GM18873 (cell line): ENCODE data around the gene LRRC56.

Experiments
- ATAC-seq: cut with Tn5 transposase; IDR thresholded peaks from one replicate; pipeline ENCODE4 v1.9.1; 2021; ENCODE audit warnings: mild to moderate bottlenecking, moderate library complexity, moderate number of reproducible peaks; ENCODE audit not compliant: unreplicated experiment, low FRiP score

The LRRC56 gene

GRCh38 chr11:537622-538430 lies 499 bp downstream of the LRRC56 start:
- ATAC-seq, result no peak

DNA sequence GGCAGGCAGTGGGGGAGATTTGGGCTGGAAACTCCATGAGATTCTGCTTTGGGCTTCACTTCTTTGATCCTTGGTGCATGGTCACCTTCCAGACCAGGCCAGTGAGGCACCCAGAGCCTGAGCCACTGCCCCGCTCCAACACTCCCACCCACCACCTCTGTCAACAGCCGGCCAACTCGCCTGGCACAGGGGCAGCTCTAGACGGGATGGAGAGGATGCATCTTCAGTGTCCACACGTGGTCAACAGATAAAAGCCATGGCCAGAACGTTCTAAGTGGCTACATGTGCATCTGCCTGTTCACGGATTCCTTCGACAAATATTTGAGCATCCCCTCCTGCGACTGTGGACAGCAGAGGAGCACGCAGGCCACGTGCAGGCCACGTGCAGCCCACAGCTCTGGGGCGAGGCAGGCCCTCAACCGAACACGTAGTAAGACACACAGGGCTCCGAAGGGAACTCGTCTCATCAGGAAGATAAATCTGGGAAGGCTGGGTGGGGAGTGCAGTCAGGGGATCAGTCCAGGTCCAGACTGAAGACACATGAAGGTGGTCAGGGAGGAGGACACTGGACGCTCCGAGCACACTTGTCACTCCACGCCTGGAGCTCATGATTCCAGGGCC lies 1.2 kb downstream of the LRRC56 start:
- no peak for ATAC-seq

DNA sequence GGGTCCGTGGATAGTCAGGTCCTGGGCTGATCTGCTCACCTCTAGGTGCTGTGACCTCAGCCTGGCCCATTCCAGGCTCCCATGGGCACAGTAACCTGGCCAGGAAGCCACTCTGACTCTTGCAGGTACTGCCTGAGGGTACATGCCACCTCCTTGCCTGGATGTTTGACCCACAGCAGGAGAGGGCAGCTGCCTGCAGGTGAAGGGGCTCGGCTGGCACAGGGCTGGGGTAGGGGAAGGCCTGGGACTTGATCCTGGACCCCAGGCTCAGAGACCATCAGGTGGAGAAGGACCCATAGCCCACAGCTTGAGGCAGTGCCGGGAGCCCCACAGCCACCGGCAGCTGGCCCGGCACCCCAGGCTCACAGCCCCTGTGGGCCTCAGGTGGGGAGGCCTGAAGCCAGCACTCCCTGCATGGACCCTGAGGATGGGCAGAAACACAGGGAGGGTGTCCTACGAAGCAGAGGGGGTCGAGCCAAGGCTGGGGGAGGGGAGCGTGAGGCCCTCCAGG lies 2.7 kb downstream of the LRRC56 start:
- ATAC-seq, result no peak

DNA sequence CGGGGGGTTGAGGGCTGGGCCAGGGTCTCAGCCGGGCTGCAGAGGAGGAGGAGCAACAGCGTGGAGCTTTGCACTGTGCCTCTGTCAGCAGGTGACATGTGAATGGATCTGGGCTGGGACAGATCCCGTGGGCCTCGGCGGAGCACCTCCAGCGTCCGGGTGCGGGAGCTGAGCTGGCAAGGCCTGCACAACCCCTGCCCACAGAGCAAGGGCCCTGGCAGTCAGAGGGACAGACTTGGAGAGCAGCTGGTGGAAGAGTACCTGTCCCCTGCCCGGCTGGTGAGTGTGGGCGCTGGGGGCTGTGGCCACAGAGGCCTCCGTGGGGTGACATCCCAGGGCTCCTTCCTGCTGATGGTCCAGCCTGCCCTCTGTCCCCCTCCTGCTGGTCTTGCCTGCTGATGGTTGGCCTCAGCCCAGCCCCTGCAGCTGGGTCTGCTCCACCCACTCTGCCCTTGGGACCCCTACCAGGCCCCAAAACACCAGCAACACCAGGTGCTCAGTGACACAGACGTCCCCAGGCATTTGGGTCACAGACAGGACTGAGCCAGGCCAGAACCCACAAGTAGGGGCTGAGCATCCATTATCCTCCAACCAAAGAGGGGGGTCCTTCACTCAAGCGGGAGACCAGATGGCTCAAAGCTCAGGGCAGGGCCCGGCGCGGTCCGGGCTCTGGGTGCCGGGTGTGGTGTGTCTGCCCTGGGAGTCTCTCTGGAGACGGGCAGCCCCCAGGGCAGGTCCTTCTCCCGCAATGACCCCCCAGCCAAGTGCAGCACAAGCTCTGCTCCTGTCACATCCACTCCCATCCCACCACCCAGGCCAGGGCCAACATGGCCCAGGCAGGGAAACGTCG lies 3.5 kb downstream of the LRRC56 start:
- ATAC-seq, result no peak

DNA sequence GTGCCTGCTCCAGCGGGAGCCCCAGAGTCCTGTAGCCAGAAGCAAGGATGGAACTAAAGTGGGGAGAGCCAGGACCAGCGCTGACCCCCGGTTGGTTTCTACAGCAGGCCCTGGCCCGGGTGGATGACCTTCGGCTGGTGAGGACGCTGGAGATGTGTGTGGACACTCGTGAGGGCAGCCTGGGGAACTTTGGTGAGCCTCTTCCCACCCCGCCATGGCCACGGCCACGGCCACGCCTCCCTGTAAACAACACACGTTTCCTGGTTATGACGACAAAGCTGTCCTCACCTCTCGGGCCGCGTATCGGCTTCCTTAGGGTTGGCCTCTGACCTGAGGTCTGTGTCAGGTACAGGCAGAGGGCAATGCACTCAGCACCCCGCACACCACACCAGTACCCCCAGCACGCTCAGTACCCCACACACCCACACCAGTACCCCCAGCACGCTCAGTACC lies 4.1 kb downstream of the LRRC56 start:
- ATAC-seq, result no peak

GRCh38 chr11:544817-545166 lies 7.5 kb downstream of the LRRC56 start:
- no peak for ATAC-seq

DNA sequence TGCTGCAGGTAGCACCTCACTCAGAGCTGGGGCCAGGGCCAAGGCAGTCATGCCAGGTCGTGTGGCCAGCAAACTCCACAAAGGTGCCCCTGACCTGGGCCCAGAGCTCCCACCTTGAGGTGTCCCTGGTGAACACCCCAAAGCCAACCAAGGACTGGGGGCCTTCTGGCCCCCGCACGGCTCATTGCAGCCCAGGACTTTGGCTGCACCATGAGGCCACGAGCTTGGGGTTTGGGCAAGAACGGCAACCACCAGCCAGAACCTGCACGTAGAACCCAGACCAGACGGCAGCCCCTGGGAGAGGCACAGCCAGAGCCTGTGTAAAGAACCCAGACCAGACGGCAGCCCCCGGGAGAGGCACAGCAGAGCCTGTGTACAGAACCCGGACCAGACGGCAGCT lies 7.8 kb downstream of the LRRC56 start:
- ATAC-seq, result no peak

DNA sequence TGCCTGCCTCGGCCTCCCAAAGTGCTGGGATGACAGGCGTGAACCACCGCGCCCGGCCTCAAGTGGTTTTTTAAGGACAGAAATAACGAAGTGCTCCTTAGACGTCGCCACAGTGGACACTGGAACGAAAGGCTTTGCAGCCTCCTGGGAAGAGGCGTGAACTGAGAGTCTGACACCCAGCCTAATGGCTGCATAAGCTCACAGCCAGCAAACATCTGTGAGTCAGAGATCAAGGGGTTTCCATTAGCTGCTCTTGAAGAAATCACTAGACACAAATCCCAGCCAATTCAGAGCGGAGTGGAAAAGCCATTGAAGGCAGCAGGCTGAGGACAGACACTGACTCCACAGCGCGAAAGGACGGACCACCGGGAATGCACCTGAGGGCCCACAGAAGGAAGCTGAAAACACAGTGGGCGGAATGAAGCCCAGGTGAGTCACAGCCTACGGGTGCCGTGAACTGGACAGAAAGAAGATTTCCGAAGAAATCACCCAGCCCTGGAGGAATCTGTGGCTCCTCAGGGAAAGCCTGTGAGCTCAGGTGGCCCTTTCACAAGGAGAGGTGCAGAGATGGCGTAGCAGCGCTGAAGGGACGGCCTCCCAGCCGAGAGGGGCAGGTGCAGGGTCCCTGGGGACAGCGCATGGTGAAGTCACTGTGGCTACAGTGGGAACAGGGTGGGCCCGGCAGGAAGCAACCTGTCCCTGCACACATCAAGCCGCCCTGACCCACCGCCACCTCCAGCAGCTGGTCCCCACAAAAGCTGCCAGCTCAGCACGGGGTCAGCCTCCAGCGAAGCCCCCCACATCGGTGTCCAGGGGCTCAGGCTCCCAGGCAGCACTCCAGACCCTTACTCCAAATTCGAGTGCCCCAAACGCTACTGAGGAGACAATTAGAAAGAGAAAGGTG lies 11.6 kb downstream of the LRRC56 start:
- no peak for ATAC-seq

DNA sequence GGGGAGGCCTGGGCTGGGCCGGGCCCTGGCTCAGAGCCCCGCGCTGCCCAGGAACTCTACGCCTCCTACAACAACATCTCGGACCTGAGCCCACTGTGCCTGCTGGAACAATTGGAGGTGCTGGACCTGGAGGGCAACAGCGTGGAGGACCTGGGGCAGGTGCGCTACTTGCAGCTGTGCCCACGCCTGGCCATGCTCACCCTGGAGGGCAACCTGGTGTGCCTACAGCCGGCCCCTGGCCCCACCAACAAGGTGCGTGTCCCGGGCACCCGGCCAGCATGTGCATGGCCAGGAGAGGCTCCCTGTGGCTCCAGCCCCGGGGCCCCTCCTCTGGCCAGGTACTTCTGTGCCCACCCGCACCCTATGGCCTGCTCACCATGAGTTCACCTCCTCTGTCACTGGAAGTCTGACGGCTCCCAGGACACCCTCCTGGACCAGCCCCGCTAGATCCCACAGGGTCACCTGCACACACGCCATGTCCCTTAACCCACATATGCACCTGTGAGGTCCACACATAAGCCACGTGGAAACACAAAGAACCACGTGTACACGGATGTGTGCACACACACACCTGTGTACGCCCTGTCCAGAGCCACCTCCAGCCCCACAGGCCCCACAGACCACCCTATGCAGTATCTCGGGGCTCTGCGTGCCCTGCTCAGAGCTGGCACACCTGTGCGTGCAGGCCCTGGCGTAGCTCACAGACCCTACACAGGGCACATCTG lies 12.9 kb downstream of the LRRC56 start:
- no peak for ATAC-seq

GRCh38 chr11:550746-551085 lies 13.4 kb downstream of the LRRC56 start:
- no peak for ATAC-seq

DNA sequence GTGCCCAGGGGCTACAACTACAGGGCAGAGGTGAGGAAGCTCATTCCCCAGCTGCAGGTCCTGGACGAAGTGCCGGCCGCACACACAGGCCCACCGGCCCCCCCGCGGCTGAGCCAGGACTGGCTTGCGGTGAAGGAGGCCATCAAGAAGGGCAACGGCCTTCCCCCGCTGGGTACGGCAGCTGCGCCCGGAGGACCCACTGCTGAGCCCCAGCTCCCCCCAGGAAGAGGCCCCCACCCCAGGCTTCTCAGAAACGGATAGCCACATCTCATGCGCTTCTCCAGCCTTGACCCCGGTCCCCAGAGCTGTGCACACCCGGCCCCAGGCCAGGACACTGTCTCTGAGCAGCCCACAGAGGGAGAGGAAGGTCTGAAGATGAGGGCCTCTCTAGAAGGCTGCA lies 13.8 kb downstream of the LRRC56 start:
- ATAC-seq, result no peak

DNA sequence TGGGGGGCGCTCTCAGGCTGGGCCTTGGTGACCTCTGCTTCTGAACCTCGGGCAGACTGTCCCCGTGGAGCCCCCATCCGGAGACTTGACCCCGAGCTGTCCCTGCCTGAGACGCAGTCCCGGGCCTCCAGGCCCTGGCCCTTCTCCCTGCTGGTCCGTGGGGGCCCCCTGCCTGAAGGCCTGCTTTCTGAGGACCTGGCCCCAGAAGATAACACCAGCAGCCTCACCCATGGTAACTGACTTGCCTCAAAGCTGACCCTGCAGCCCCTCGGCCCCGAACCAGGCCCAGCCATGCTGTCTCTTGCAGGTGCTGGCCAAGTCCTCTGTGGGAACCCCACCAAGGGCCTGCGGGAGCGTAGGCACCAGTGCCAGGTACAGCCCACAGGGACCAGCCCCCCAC lies 14.3 kb downstream of the LRRC56 start:
- ATAC-seq, result no peak

DNA sequence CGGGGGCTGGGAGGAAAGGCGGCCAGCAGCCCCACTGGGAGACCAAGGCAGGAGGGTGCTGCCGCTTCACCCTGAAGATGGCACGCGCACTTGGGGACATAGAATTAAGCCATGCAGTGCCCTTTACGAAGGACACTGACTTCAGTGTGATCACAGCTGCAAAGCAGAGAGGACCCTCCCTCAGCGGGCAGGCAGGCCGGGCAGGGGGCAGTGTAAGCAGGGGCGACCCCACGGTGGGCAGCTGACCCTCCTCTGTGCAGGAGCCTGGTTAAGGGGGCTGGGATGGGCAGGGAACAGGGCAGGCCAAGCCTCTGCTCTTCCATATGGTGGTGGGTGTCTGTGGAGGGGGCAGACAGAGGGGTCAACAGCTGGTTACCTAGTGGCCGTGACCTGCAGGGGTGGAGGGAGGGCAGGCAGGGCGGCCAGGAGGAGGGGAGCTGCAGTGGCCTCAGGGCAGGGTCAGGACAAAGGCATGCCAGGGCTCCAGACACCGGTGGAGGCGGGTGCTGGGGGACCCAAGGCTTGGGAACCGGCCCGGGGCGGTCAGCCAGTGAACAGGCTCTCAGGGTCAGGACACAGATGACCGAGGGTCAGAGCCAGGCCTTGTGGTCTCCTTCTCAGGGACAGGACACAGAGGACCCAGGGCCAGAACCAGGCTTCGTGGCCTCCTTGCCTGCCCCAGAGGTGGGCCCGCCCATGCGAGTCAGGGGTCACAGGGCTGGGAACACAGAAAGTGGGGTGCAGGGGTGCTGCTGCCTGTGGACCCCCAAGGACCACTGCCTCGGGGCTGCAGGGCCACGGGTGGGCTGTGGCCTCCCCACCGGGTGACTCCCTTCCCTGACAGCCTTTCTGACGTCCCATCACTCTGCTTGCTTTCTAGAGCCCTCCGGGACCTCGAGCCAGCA lies 16.0 kb downstream of the LRRC56 start:
- ATAC-seq, result no peak

DNA sequence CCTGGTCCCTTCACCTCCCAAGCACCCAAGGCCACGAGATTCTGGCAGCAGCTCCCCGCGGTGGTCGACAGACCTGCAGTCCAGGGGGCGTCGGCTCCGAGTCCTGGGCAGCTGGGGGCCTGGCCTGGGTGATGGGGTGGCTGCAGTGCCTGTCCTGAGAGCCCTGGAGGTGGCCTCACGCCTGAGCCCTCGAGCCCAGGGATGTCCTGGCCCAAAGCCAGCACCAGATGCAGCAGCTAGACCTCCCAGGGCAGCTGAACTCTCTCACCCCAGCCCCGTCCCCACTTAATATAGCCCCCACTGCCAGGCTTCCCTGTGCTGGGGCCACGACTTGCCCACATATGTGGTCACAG lies 16.6 kb downstream of the LRRC56 start:
- ATAC-seq, result no peak

GRCh38 chr11:554428-555226 lies 17.3 kb downstream of the LRRC56 start:
- ATAC-seq, result no peak

GRCh38 chr11:555227-555779 lies 18.0 kb downstream of the LRRC56 start:
- no peak for ATAC-seq

GRCh38 chr11:555780-556661 lies 18.7 kb downstream of the LRRC56 start:
- no peak for ATAC-seq
